Measurements from ENCODE around the gene NEK4. TPM values are rescaled to one million over a fixed set of nuclear protein-coding genes. Genes with fewer than 3 reads are reported as not detected.

Gene NEK4
- total RNA-seq, 1 experiment from 2014 or later: 22.0 TPM

DNA sequence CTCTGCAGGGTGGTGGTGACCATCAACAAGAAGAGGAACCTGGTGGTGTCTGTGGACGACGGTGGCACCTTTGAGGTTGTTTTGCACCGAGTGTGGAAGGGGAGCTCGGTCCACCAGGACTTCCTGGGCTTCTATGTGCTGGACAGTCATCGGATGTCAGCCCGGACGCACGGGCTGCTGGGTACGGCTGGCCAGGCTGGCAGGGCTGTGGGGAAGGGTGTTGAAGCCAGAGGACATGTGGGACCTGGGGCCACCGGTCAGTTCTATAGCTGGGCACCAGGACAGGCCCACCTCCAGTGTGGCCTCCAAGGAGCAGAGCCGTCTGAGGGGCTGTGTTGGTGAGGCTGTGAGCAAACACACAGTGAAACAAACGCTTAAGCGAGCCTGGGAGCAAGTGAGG is 20.0 kb upstream of the NEK4 start:
- no peaks in the 10 kb centered on the region for H3K27me3 ChIP-seq (replicated peaks; ENCODE audit: insufficient read depth, low read depth, low read length, poor library complexity)
- no peaks in the 10 kb centered on the region for H3K36me3 ChIP-seq (ENCODE audit: insufficient read depth, low read length, poor library complexity, severe bottlenecking)
- BruUV-seq (replicated peaks): no TSS peak
- no peak for DNase-seq (ENCODE audit: low spot score)
- H3K27ac ChIP-seq (ENCODE audit: low read depth, low read length, poor library complexity, severe bottlenecking): no peak overlapping the region
- H3K9me3 ChIP-seq (ENCODE audit: low read depth, low read length, poor library complexity, severe bottlenecking): no peaks in the 10 kb centered on the region
- CTCF ChIA-PET: no interaction called here
- TF ChIP-seq EZH2 (IDR thresholded peaks at IDR 0.05; ENCODE audit: borderline replicate concordance, low read depth, low read length, poor library complexity, severe bottlenecking): no peak
- TF ChIP-seq, protein P1, sequence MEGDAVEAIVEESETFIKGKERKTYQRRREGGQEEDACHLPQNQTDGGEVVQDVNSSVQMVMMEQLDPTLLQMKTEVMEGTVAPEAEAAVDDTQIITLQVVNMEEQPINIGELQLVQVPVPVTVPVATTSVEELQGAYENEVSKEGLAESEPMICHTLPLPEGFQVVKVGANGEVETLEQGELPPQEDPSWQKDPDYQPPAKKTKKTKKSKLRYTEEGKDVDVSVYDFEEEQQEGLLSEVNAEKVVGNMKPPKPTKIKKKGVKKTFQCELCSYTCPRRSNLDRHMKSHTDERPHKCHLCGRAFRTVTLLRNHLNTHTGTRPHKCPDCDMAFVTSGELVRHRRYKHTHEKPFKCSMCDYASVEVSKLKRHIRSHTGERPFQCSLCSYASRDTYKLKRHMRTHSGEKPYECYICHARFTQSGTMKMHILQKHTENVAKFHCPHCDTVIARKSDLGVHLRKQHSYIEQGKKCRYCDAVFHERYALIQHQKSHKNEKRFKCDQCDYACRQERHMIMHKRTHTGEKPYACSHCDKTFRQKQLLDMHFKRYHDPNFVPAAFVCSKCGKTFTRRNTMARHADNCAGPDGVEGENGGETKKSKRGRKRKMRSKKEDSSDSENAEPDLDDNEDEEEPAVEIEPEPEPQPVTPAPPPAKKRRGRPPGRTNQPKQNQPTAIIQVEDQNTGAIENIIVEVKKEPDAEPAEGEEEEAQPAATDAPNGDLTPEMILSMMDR (conservative IDR thresholded peaks at IDR 0.05; ENCODE audit: low read depth, low read length): no peak
- no peaks in the 10 kb centered on the region for H3K4me1 ChIP-seq (ENCODE audit: insufficient read depth, low read length, poor library complexity, severe bottlenecking)
- no peak overlapping the region for H3K4me3 ChIP-seq (ENCODE audit: low read depth, low read length, poor library complexity, severe bottlenecking)
- intact Hi-C loops (cut with micrococcal nuclease; ENCODE audit: unreplicated experiment): no loop called here
- POLR2A ChIA-PET (ENCODE audit: low non-redundant PET): no interaction called here

DNA sequence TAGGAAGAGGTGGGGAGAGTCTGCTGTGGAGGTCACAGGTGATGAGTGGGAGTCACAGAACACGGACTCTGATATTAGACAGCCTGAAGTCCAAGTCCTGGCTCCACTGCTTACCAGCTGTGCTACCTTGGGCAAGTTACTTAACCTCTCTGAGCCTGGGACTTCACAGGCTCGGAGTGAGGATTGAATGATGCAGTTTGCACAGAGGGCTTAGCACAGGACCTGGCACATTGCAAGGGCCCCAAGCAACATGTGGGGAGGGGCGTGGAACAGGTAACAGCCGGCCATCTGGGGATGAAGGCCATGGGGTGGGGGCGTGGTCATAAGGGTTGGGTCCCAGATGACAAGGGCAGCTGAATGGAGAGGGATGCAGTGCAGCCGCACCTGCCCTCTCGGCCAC is 19.6 kb upstream of the NEK4 start:
- DNase-seq (ENCODE audit: low spot score): no peak
- Histone ChIP-seq H3K27me3 (replicated peaks; ENCODE audit: insufficient read depth, low read depth, low read length, poor library complexity) (no peaks in the 10 kb centered on the region), H3K36me3 (ENCODE audit: insufficient read depth, low read length, poor library complexity, severe bottlenecking) (no peaks in the 10 kb centered on the region), H3K9me3 (ENCODE audit: low read depth, low read length, poor library complexity, severe bottlenecking) (no peaks in the 10 kb centered on the region), H3K27ac (ENCODE audit: low read depth, low read length, poor library complexity, severe bottlenecking) (no peak overlapping the region), H3K4me3 (ENCODE audit: low read depth, low read length, poor library complexity, severe bottlenecking) (no peak overlapping the region), H3K4me1 (ENCODE audit: insufficient read depth, low read length, poor library complexity, severe bottlenecking) (no peaks in the 10 kb centered on the region)
- no peak for TF ChIP-seq EZH2 (IDR thresholded peaks at IDR 0.05; ENCODE audit: borderline replicate concordance, low read depth, low read length, poor library complexity, severe bottlenecking)
- TF ChIP-seq, protein P1 (conservative IDR thresholded peaks at IDR 0.05; ENCODE audit: low read depth, low read length): no peak
- POLR2A ChIA-PET (ENCODE audit: low non-redundant PET): no interaction called here
- CTCF ChIA-PET: no interaction called here
- no TSS peak for BruUV-seq (replicated peaks)
- intact Hi-C loops (cut with micrococcal nuclease; ENCODE audit: unreplicated experiment): no loop called here

DNA sequence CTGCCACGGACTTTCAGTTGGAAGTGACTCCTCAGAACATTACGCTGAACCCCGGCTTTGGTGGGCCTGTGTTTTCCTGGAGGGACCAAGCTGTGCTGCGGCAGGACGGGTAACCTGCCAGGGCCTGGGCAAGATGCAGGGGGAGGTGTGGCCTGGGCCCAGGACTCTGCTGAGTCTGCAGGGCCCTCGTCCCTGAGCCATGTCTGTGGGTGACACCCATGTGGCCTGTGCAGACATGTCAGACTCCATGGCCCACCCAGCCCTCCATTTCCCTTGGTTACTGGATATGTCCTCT is 19.0 kb upstream of the NEK4 start:
- no peak for TF ChIP-seq EZH2 (IDR thresholded peaks at IDR 0.05; ENCODE audit: borderline replicate concordance, low read depth, low read length, poor library complexity, severe bottlenecking)
- TF ChIP-seq, protein P1 (conservative IDR thresholded peaks at IDR 0.05; ENCODE audit: low read depth, low read length): no peak
- CTCF ChIA-PET: no interaction called here
- intact Hi-C loops (cut with micrococcal nuclease; ENCODE audit: unreplicated experiment): no loop called here
- no TSS peak for BruUV-seq (replicated peaks)
- no peaks in the 10 kb centered on the region for H3K27me3 ChIP-seq (replicated peaks; ENCODE audit: insufficient read depth, low read depth, low read length, poor library complexity)
- H3K36me3 ChIP-seq (ENCODE audit: insufficient read depth, low read length, poor library complexity, severe bottlenecking): no peaks in the 10 kb centered on the region
- no peak overlapping the region for H3K27ac ChIP-seq (ENCODE audit: low read depth, low read length, poor library complexity, severe bottlenecking)
- no peaks in the 10 kb centered on the region for H3K9me3 ChIP-seq (ENCODE audit: low read depth, low read length, poor library complexity, severe bottlenecking)
- H3K4me1 ChIP-seq (ENCODE audit: insufficient read depth, low read length, poor library complexity, severe bottlenecking): no peaks in the 10 kb centered on the region
- no peak for DNase-seq (ENCODE audit: low spot score)
- no peak overlapping the region for H3K4me3 ChIP-seq (ENCODE audit: low read depth, low read length, poor library complexity, severe bottlenecking)
- POLR2A ChIA-PET (ENCODE audit: low non-redundant PET): no interaction called here
